SK-N-MC (cell line): ENCODE data around the gene GIPC3.

Experiments used
- DNase-seq: peaks from one replicate; pipeline ENCODE4 v3.0.0-alpha.2; 2011; ENCODE audit warnings: low read depth, low spot score
- H3K27ac ChIP-seq: fragments of 200-600 bp; sonication (generic); 2 replicates; pipeline ENCODE4 v1.5.1; 2016; ENCODE audit warnings: mixed run types
- H3K36me3 ChIP-seq: fragments of 200-600 bp; sonication (generic); 2 replicates; pipeline ENCODE4 v1.6.1; 2017; ENCODE audit warnings: antibody characterized with exemption, low read length, mixed read lengths; ENCODE audit not compliant: insufficient read depth
- H3K4me3 ChIP-seq: fragments of 200-600 bp; sonication (generic); 2 replicates; pipeline ENCODE4 v1.5.1; 2016
- H3K9ac ChIP-seq: fragments of 200-600 bp; sonication (generic); 2 replicates; pipeline ENCODE4 v1.8.0; 2017; ENCODE audit warnings: mixed run types, mixed read lengths; ENCODE audit not compliant: insufficient read length
- H3K9me3 ChIP-seq: fragments of 200-600 bp; sonication (generic); 2 replicates; pipeline ENCODE4 v1.6.1; 2017; ENCODE audit warnings: low read depth, mild to moderate bottlenecking, antibody characterized with exemption, low read length, moderate library complexity, mixed read lengths
- EZH2 ChIP-seq: fragments of 200-600 bp; sonication (generic); IDR thresholded peaks from one replicate; pipeline ENCODE4 v1.6.1; 2017; ENCODE audit warnings: antibody characterized with exemption
- FOXP2 ChIP-seq: optimal IDR thresholded peaks from 2 replicates; pipeline ENCODE3; 2011; ENCODE audit warnings: mild to moderate bottlenecking, moderate library complexity; ENCODE audit not compliant: insufficient read depth; ENCODE audit errors: extremely low read length, control extremely low read depth
- POLR2AphosphoS5 ChIP-seq: IDR thresholded peaks from 2 replicates; pipeline ENCODE4 v1.6.1; 2012; ENCODE audit warnings: mild to moderate bottlenecking, low read depth, low read length, borderline replicate concordance

Gene GIPC3

GRCh38 chr19:3547767-3548282, 37.5 kb upstream of the GIPC3 start:
- no peaks in the 10 kb centered on the region for H3K36me3 ChIP-seq

DNA sequence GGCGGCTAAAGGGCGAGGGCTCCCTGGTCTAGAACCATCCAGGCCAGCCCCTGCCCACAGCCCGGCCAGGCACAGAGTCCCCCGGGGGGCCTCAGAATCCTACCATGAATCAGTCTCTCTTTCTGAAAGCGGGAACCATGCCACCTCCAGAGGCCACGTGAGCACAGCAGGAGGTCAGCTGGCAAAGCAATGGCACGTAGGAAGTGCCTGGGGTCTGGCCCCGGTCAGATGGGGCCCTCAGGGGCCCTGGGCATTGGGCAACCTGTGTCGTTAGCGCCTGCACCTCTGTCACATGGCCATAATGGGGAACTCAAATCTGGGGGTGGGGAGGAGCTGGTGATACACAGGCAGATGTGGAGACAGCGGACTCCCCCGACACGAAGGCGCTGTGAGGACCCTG, 36.7 kb upstream of the GIPC3 start:
- Histone ChIP-seq H3K36me3 (no peaks in the 10 kb centered on the region), H3K9me3 (no peaks in the 10 kb centered on the region), H3K27ac (no peak overlapping the region), H3K9ac (no peak overlapping the region), H3K4me3 (no peak overlapping the region)
- TF ChIP-seq FOXP2 = no peak
- TF ChIP-seq EZH2 = no peak
- no peak for TF ChIP-seq POLR2AphosphoS5
- no peak for DNase-seq

More at GRCh38 chr19:3547767-3548282, 37.5 kb upstream of the GIPC3 start:
- H3K27ac ChIP-seq = no peak overlapping the region
- H3K4me3 ChIP-seq = no peak overlapping the region
- no peak for TF ChIP-seq EZH2
- TF ChIP-seq POLR2AphosphoS5 = no peak
- TF ChIP-seq FOXP2 = no peak
- DNase-seq = no peak
- H3K9me3 ChIP-seq = no peaks in the 10 kb centered on the region
- no peak overlapping the region for H3K9ac ChIP-seq

DNA sequence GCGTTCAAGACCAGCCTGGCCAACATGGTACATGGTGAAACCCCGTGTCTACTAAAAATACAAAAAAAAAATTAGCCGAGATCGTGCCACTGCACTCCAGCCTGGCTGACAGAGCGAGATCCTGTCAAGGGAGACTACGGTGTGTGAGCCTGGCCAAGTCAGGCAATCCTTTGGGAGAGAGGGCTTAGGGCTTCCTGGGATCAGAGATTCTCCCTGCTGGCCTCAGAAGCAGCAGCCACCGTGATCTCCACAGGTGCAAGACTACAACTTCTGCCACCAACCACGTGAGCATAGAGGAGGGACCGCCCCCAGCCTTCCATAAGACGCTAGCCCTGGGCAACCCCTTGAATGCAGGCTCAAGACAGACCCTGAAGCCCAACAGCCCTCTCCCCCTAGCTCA, 35.5 kb upstream of the GIPC3 start:
- no peak overlapping the region for H3K9ac ChIP-seq
- no peak for DNase-seq
- no peaks in the 10 kb centered on the region for H3K9me3 ChIP-seq
- H3K4me3 ChIP-seq = no peak overlapping the region
- no peak for TF ChIP-seq POLR2AphosphoS5
- no peak for TF ChIP-seq EZH2
- TF ChIP-seq FOXP2 = no peak
- no peaks in the 10 kb centered on the region for H3K36me3 ChIP-seq
- no peak overlapping the region for H3K27ac ChIP-seq

DNA sequence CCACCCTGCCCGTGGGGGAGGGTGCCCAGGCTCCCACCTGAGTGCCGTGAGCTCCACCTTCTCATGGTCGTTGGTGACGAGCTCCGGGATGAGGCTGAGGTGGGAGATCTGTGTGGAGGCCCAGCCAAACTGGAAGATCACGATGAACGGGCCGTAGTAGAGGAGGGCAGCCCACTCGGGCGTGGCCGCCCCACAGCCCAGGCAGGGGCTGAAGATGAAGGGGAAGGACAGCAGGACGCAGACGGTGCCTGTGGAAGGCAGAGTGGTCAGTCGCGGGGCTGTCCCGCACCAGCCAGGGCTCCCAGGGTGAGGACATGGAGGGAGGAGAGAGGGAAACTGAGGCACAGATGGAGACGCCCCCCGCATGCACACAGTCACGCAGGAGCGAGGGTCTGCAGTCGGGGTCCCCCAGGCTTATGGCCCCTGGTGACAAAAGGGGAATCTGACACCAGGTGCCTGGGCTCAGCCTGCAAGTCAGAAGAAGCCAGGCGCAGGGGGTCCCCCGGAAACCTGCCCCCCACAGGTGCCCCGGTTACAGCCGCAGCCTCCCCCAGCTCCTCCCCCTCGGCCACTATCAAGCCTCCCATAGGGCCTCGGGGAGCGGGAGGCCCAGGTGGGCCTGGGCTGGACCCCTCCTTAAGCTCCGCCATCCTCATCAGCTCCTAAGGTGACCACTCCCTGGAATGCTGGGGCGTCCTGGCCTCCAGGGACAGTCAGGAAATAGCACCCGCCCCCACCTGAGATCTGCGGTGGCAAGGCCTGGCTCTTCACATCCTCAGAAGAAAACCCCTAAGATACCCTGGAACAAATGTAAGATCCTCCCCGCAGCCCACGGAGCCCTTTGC, 34.1 kb upstream of the GIPC3 start:
- no peaks in the 10 kb centered on the region for H3K9me3 ChIP-seq
- no peak overlapping the region for H3K4me3 ChIP-seq
- no peak for DNase-seq
- no peak overlapping the region for H3K9ac ChIP-seq
- no peaks in the 10 kb centered on the region for H3K36me3 ChIP-seq
- TF ChIP-seq POLR2AphosphoS5 (no peak), FOXP2 (no peak), EZH2 (no peak)
- no peak overlapping the region for H3K27ac ChIP-seq

DNA sequence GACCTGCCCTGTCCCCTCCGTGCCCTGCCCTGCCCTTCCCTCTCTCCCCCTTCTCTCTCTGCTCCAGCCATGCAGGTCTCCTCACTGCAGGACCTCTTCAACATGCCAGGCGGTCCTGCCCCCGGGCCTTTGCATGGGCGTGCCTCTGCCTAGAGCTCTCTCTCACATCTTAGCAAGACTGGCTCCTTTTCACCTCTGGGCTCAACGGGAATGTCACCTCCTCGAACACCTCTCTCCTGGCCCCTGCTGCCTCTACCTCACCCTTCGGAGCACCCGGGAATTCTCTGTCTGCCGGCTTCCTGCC, 33.5 kb upstream of the GIPC3 start:
- no peak for DNase-seq
- Histone ChIP-seq H3K27ac (no peak overlapping the region), H3K4me3 (no peak overlapping the region), H3K9ac (no peak overlapping the region), H3K9me3 (no peaks in the 10 kb centered on the region), H3K36me3 (no peaks in the 10 kb centered on the region)
- TF ChIP-seq POLR2AphosphoS5 (no peak), FOXP2 (no peak), EZH2 (no peak)

DNA sequence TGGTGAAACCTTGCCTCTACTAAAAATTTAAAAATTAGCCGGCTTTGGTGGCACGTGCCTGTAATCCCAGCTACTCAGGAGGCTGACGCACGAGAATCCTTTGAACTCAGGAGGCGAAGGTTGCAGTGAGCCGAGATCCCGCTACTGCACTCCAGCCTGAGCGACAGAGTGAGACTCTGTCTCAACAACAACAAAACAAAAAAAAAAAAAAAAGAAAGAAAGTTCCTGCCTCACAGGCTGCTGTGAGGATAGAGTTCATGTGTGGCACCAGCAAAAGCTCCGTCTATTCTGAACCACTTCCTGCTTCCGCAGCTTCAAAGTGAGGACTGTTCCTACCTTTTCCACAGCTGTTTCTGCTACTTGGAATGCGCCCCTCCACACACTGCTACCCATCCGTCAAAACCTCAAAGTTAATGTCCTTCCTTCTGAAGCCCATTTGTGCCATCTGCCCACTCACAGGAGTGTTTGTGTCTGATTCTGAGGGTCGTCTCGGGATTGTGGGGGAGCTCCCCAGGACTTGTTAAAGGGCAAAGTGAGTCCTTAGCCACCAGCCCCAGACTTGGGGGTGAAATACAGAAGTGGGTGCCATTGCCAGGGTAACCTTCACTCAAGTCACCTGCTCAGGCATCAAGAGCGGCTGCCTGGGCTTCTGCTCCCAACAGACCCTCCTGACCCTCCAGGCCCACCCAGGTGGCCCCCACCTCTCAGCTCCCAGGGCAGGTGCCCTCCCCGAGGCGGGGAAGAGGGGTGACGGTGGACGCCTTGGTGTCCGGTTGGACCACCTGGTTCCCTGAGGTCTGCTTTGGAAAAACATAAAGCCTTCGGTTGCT, 30.8 kb upstream of the GIPC3 start:
- no peak for TF ChIP-seq POLR2AphosphoS5
- no peak for TF ChIP-seq FOXP2
- TF ChIP-seq EZH2 = no peak
- H3K27ac ChIP-seq = no peak overlapping the region
- H3K9me3 ChIP-seq = no peaks in the 10 kb centered on the region
- H3K36me3 ChIP-seq = no peaks in the 10 kb centered on the region
- peak overlapping the region; percentile 15 for H3K9ac ChIP-seq
- H3K4me3 ChIP-seq = no peak overlapping the region
- DNase-seq = no peak

DNA sequence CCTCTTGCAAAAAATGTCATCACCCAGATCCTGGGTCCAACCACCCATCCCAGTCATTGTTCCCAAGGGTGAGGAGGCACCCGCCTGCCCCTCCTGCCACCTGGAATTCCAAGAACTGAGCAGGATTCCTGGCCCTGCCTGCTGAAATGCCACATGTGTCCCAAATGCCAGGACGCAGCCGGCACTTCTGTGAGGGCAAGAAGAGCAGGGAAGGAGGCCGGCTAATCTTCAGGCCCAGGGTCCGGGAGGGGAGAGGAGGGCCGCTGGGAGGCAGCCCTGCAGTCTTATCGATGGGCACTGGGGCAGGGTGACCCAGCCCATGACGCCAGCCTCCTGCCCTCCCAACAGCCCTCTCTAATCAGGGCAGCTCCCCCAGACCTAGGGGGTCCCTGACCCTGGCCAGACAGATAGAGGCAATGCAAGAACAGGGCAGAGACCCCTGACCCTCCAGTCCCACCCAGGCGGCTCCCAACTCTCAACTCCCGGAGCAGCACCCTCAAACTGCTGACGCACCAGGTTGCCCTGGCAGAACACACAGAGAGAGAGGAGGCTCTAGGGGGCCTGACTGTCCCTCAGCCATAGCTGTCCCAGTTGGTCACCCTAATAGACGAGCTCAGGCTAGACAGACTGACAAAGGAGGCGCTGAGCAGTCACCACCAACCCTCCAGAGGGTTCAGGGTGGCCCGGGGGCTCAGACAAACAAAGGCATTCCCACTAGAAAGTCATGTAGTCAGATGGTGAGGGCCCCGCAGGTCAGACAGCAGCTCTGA, 29.4 kb upstream of the GIPC3 start:
- no peak overlapping the region for H3K27ac ChIP-seq
- H3K36me3 ChIP-seq = no peaks in the 10 kb centered on the region
- H3K4me3 ChIP-seq = peak overlapping the region; percentile 98
- H3K9ac ChIP-seq = no peak overlapping the region
- no peaks in the 10 kb centered on the region for H3K9me3 ChIP-seq
- no peak for TF ChIP-seq POLR2AphosphoS5
- TF ChIP-seq EZH2 = no peak
- no peak for TF ChIP-seq FOXP2
- no peak for DNase-seq
